Sigmoid colon (tissue), 4 donors: ENCODE results near the gene GPR37.

Experiments
- EP300 ChIP-seq, 4 donors: sonication (generic); formaldehyde crosslinking; IDR thresholded peaks; one replicate each; pipeline ENCODE4 v1.6.1; 2017; ENCODE audit warnings: antibody characterized with exemption in 4 of 4
- POLR2A ChIP-seq, 2 donors: fragments of 450-650 bp; IDR thresholded peaks; one replicate each; pipeline ENCODE4 v1.6.1; 2016; ENCODE audit warnings: antibody characterized with exemption in 2 of 2, mild to moderate bottlenecking in 2 of 2, moderate library complexity in 2 of 2
- POLR2AphosphoS5 ChIP-seq, 4 donors: sonication (generic); formaldehyde crosslinking; IDR thresholded peaks; one replicate each; pipeline ENCODE4 v1.6.1; 2017; ENCODE audit warnings: antibody characterized with exemption in 4 of 4
- TF ChIP-seq, protein P1 (sequence below), 4 experiments: fragments of 450-650 bp in 3 of 4; fragments of 200-600 bp in 1 of 4; IDR thresholded peaks; one replicate each; pipeline ENCODE4 v1.5.1; 2016 to 2019; ENCODE audit warnings: antibody characterized with exemption in 4 of 4, mild to moderate bottlenecking in 3 of 4, moderate library complexity in 2 of 4

DNA sequence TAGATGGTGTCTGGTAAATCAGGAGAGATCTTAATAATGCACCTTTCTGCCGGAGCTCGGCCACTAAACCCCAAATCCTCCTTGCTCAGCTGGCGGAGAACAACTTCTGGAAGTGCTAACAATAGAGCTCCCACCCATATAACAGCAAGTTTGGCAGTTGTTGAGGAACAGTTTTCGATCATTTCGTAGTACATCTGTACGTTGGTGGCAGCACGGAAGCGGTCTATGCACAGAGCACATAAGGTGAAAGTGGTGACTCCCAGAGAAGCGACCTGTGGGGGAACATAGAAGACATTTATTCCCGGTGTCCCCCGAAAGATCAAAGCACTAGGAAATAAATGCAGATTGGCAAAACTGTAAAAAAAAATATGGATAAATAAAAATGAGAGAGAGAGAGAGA lies 18.5 kb downstream of the GPR37 start:
- TF ChIP-seq, protein P1, sequence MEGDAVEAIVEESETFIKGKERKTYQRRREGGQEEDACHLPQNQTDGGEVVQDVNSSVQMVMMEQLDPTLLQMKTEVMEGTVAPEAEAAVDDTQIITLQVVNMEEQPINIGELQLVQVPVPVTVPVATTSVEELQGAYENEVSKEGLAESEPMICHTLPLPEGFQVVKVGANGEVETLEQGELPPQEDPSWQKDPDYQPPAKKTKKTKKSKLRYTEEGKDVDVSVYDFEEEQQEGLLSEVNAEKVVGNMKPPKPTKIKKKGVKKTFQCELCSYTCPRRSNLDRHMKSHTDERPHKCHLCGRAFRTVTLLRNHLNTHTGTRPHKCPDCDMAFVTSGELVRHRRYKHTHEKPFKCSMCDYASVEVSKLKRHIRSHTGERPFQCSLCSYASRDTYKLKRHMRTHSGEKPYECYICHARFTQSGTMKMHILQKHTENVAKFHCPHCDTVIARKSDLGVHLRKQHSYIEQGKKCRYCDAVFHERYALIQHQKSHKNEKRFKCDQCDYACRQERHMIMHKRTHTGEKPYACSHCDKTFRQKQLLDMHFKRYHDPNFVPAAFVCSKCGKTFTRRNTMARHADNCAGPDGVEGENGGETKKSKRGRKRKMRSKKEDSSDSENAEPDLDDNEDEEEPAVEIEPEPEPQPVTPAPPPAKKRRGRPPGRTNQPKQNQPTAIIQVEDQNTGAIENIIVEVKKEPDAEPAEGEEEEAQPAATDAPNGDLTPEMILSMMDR (IDR thresholded peaks at IDR 0.05), result no peak
- TF ChIP-seq POLR2A (IDR thresholded peaks at IDR 0.05) (no peak), EP300 (IDR thresholded peaks at IDR 0.05) (no peak), POLR2AphosphoS5 (IDR thresholded peaks at IDR 0.05) (no peak)
